ENCODE data around the gene FBXO22. TPM values are rescaled to one million over a fixed set of nuclear protein-coding genes. Genes with fewer than 3 reads are reported as not detected.

Gene FBXO22
- polyA plus RNA-seq, 1 of the 3 experiments (the other 2 are of a cell fraction) = 34.8 TPM

- Histone ChIP-seq H3K4me1 (ENCODE audit: control insufficient read depth in 1 of 2, insufficient read depth in 2 of 2, low read depth in 1 of 2, low read length in 1 of 2) (peaks cover 9 to 11% of the 10 kb centered on the region in 2 experiments; a peak in 2 of 4 replicates), H3K79me2 (ENCODE audit: insufficient read depth) (peaks cover 69% of the 10 kb centered on the region), H2AFZ (ENCODE audit: low read depth) (no peak overlapping the region), H3K27ac (ENCODE audit: low read depth in 2 of 2, low read length in 1 of 2) (no peak overlapping the region), H3K4me3 (ENCODE audit: low read depth in 2 of 2, low read length in 1 of 2) (no peak overlapping the region), H3K9me2 (no peaks in the 10 kb centered on the region), H3K9me3 (no peaks in the 10 kb centered on the region), H3F3A (replicated peaks; ENCODE audit: insufficient read depth) (peaks cover 8% of the 10 kb centered on the region), H3K9ac (no peak overlapping the region), H3K36me3 (replicated peaks in 1 of 2; ENCODE audit: control insufficient read depth in 1 of 2, insufficient read depth in 2 of 2, low read length in 1 of 2) (peaks cover 16 to 48% of the 10 kb centered on the region in 2 experiments), H4K20me1 (ENCODE audit: insufficient read depth) (peaks cover 65% of the 10 kb centered on the region), H3K4me2 (no peak overlapping the region), H3K27me3 (ENCODE audit: insufficient read depth) (no peaks in the 10 kb centered on the region)
- ChIA-PET CTCF (interaction anchor here (0.5 to 1.7 kb wide), 6 partner anchors 8 to 319 kb away, joined by 3 to 5 read pairs (median 4); no protein-coding TSS in a partner anchor), POLR2A (no interaction called here)
- DNase-seq = no peak
- WGBS (ENCODE audit: low lambda C conversion rate) = 97% methylated on average over 4 of the region's 4 CpGs
- TF ChIP-seq TEAD4 (IDR thresholded peaks at IDR 0.05; ENCODE audit: borderline replicate concordance, insufficient read depth) (no peak), RXRA (IDR thresholded peaks at IDR 0.05; ENCODE audit: borderline replicate concordance, low read depth) (no peak), IRF3 (IDR thresholded peaks at IDR 0.05; ENCODE audit: low read depth, low read length) (no peak), USF1 (IDR thresholded peaks at IDR 0.05; ENCODE audit: borderline replicate concordance, low read depth) (no peak), NFIC (IDR thresholded peaks at IDR 0.05; ENCODE audit: borderline replicate concordance) (no peak), ELF1 (IDR thresholded peaks at IDR 0.05) (no peak), RAD21 (IDR thresholded peaks at IDR 0.05; ENCODE audit: low read length) (no peak), GATA2 (CRISPR knock-in tag; IDR thresholded peaks at IDR 0.05) (no peak), RFX5 (IDR thresholded peaks at IDR 0.05; ENCODE audit: low read length) (no peak)
- TF ChIP-seq, protein P1, sequence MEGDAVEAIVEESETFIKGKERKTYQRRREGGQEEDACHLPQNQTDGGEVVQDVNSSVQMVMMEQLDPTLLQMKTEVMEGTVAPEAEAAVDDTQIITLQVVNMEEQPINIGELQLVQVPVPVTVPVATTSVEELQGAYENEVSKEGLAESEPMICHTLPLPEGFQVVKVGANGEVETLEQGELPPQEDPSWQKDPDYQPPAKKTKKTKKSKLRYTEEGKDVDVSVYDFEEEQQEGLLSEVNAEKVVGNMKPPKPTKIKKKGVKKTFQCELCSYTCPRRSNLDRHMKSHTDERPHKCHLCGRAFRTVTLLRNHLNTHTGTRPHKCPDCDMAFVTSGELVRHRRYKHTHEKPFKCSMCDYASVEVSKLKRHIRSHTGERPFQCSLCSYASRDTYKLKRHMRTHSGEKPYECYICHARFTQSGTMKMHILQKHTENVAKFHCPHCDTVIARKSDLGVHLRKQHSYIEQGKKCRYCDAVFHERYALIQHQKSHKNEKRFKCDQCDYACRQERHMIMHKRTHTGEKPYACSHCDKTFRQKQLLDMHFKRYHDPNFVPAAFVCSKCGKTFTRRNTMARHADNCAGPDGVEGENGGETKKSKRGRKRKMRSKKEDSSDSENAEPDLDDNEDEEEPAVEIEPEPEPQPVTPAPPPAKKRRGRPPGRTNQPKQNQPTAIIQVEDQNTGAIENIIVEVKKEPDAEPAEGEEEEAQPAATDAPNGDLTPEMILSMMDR (IDR thresholded peaks at IDR 0.05) = no peak
- TF ChIP-seq, protein P2, sequence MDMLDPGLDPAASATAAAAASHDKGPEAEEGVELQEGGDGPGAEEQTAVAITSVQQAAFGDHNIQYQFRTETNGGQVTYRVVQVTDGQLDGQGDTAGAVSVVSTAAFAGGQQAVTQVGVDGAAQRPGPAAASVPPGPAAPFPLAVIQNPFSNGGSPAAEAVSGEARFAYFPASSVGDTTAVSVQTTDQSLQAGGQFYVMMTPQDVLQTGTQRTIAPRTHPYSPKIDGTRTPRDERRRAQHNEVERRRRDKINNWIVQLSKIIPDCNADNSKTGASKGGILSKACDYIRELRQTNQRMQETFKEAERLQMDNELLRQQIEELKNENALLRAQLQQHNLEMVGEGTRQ (IDR thresholded peaks at IDR 0.05; ENCODE audit: borderline replicate concordance, low read depth, low read length) = no peak
These were observed 20.1 kb downstream of the FBXO22 start for GRCh38 chr15:75923756-75924155.

GRCh38 chr15:75924576-75924975, 20.9 kb downstream of the FBXO22 start:
- DNase-seq = no peak
- no peak overlapping the region; a peak in 1 of 4 replicates for H3K27ac ChIP-seq (ENCODE audit: low read depth in 2 of 2, low read length in 1 of 2)
- H3K27me3 ChIP-seq (ENCODE audit: insufficient read depth) = no peaks in the 10 kb centered on the region
- H3K79me2 ChIP-seq (ENCODE audit: insufficient read depth) = peaks cover 66% of the 10 kb centered on the region
- H3F3A ChIP-seq (replicated peaks; ENCODE audit: insufficient read depth) = peaks cover 8% of the 10 kb centered on the region
- ChIA-PET POLR2A (no interaction called here), CTCF (interaction anchor here (0.5 to 1.6 kb wide), 3 partner anchors 83 to 320 kb away, joined by 3 read pairs; no protein-coding TSS in a partner anchor)
- no peak overlapping the region for H3K4me3 ChIP-seq (ENCODE audit: low read depth in 2 of 2, low read length in 1 of 2)
- H3K9me3 ChIP-seq = no peaks in the 10 kb centered on the region
- H2AFZ ChIP-seq (ENCODE audit: low read depth) = no peak overlapping the region
- peaks cover 9 to 11% of the 10 kb centered on the region in 2 experiments; a peak in 3 of 4 replicates for H3K4me1 ChIP-seq (ENCODE audit: control insufficient read depth in 1 of 2, insufficient read depth in 2 of 2, low read depth in 1 of 2, low read length in 1 of 2)
- peaks cover 68% of the 10 kb centered on the region for H4K20me1 ChIP-seq (ENCODE audit: insufficient read depth)
- H3K4me2 ChIP-seq = no peak overlapping the region
- 100% methylated on average over 1 of the region's 1 CpG for WGBS (ENCODE audit: low lambda C conversion rate)
- peaks cover 19 to 53% of the 10 kb centered on the region in 2 experiments for H3K36me3 ChIP-seq (replicated peaks in 1 of 2; ENCODE audit: control insufficient read depth in 1 of 2, insufficient read depth in 2 of 2, low read length in 1 of 2)
- H3K9me2 ChIP-seq = no peaks in the 10 kb centered on the region
- TF ChIP-seq TAF1 (IDR thresholded peaks at IDR 0.05; ENCODE audit: borderline replicate concordance, low read depth, low read length) (no peak), TCF12 (IDR thresholded peaks at IDR 0.05) (no peak), RXRA (IDR thresholded peaks at IDR 0.05; ENCODE audit: borderline replicate concordance, low read depth) (no peak), MAX (IDR thresholded peaks at IDR 0.05; ENCODE audit: low read depth) (no peak), USF1 (IDR thresholded peaks at IDR 0.05; ENCODE audit: borderline replicate concordance, low read depth) (no peak), CHD2 (IDR thresholded peaks at IDR 0.05; ENCODE audit: low read length, partially characterized antibody) (no peak), SMC3 (IDR thresholded peaks at IDR 0.05; ENCODE audit: low read depth, low read length) (no peak), MEF2A (IDR thresholded peaks at IDR 0.05; ENCODE audit: borderline replicate concordance, low read depth) (no peak), RCOR1 (IDR thresholded peaks at IDR 0.05; ENCODE audit: low read length) (no peak), FOXM1 (IDR thresholded peaks at IDR 0.05; ENCODE audit: low read depth) (no peak), GABPA (IDR thresholded peaks at IDR 0.05; ENCODE audit: low read depth) (no peak), RFX5 (IDR thresholded peaks at IDR 0.05; ENCODE audit: low read length) (no peak), GATA2 (CRISPR knock-in tag; IDR thresholded peaks at IDR 0.05) (no peak), NRF1 (IDR thresholded peaks at IDR 0.05; ENCODE audit: low read depth, low read length) (no peak), POLR2AphosphoS5 (IDR thresholded peaks at IDR 0.05; ENCODE audit: low read depth, low read length) (no peak), RAD21 (IDR thresholded peaks at IDR 0.05; ENCODE audit: low read length) (no peak)
- no peak overlapping the region for H3K9ac ChIP-seq

Measured in SK-N-SH (cell line).